ENCODE measurements around the gene YJEFN3.

The YJEFN3 gene

DNA sequence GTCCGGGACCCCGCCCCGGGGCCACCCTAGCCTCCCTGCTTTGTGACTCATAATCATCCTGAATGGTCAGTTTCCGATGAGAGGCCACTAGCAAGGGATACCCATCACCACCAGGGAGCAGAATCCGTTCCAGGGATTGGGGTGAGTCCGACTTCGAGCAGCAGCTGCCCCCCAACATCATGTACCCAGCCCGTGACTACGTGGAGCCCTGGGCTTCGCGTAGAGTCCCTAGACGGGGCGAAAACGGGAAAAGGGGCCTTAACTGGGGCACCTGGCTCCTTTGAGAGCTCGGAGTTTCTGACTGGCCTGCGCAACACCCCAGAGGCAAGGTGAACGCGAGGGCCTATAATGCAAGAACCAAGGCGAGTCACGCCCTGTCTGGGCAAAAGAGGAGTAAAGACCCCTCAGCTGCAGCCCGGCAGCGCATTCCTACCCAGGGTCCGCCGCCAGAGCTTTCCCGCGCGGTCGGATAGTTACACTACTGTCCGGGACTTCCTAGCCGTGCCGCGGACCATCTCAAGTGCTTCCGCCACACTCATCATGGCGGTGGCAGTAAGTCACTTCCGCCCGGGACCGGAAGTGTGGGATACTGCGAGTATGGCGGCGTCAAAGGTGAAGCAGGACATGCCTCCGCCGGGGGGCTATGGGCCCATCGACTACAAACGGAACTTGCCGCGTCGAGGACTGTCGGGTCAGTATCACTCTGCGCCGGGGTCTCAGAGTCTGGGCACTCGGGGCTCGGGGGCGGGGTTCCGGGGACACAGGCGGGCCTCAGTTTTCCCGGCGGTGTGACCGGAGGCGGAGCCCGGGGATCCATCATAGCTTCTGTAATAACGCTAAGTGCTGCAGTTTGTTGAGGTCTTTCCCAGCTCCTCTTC, 12.8 kb upstream of the YJEFN3 start, which contains the start of gene NDUFA13 (continued):
- peak; percentile 93; the same call in 1 of the 2 replicates for TF ChIP-seq ELK4 (IDR thresholded peaks at IDR 0.05; ENCODE audit: borderline replicate concordance, low read depth, low read length)
- TF ChIP-seq ZBTB20 (tag by site-specific recombination; IDR thresholded peaks at IDR 0.05) = peak; percentile 71
- no peak for TF ChIP-seq SETDB1 (IDR thresholded peaks at IDR 0.05; ENCODE audit: insufficient read length, low read length)
- TF ChIP-seq BCL6B (tag by site-specific recombination; IDR thresholded peaks at IDR 0.05) = no peak
- TF ChIP-seq ZFP3 (tag by site-specific recombination; IDR thresholded peaks at IDR 0.05; ENCODE audit: low read depth) = no peak
- no peak for TF ChIP-seq ZNF792 (tag by site-specific recombination; IDR thresholded peaks at IDR 0.05)
- no peak for TF ChIP-seq OVOL3 (tag by site-specific recombination; IDR thresholded peaks at IDR 0.05)
- no peak for TF ChIP-seq BCL11A (tag by site-specific recombination; IDR thresholded peaks at IDR 0.05; ENCODE audit: low read depth)
- peak; percentile 67 for TF ChIP-seq SP3 (tag by site-specific recombination; IDR thresholded peaks at IDR 0.05)
- TF ChIP-seq, protein P1, sequence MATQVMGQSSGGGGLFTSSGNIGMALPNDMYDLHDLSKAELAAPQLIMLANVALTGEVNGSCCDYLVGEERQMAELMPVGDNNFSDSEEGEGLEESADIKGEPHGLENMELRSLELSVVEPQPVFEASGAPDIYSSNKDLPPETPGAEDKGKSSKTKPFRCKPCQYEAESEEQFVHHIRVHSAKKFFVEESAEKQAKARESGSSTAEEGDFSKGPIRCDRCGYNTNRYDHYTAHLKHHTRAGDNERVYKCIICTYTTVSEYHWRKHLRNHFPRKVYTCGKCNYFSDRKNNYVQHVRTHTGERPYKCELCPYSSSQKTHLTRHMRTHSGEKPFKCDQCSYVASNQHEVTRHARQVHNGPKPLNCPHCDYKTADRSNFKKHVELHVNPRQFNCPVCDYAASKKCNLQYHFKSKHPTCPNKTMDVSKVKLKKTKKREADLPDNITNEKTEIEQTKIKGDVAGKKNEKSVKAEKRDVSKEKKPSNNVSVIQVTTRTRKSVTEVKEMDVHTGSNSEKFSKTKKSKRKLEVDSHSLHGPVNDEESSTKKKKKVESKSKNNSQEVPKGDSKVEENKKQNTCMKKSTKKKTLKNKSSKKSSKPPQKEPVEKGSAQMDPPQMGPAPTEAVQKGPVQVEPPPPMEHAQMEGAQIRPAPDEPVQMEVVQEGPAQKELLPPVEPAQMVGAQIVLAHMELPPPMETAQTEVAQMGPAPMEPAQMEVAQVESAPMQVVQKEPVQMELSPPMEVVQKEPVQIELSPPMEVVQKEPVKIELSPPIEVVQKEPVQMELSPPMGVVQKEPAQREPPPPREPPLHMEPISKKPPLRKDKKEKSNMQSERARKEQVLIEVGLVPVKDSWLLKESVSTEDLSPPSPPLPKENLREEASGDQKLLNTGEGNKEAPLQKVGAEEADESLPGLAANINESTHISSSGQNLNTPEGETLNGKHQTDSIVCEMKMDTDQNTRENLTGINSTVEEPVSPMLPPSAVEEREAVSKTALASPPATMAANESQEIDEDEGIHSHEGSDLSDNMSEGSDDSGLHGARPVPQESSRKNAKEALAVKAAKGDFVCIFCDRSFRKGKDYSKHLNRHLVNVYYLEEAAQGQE (tag by site-specific recombination; IDR thresholded peaks at IDR 0.05) = peak; percentile 18; the same call in 1 of the 2 replicates
- TF ChIP-seq, protein P2, sequence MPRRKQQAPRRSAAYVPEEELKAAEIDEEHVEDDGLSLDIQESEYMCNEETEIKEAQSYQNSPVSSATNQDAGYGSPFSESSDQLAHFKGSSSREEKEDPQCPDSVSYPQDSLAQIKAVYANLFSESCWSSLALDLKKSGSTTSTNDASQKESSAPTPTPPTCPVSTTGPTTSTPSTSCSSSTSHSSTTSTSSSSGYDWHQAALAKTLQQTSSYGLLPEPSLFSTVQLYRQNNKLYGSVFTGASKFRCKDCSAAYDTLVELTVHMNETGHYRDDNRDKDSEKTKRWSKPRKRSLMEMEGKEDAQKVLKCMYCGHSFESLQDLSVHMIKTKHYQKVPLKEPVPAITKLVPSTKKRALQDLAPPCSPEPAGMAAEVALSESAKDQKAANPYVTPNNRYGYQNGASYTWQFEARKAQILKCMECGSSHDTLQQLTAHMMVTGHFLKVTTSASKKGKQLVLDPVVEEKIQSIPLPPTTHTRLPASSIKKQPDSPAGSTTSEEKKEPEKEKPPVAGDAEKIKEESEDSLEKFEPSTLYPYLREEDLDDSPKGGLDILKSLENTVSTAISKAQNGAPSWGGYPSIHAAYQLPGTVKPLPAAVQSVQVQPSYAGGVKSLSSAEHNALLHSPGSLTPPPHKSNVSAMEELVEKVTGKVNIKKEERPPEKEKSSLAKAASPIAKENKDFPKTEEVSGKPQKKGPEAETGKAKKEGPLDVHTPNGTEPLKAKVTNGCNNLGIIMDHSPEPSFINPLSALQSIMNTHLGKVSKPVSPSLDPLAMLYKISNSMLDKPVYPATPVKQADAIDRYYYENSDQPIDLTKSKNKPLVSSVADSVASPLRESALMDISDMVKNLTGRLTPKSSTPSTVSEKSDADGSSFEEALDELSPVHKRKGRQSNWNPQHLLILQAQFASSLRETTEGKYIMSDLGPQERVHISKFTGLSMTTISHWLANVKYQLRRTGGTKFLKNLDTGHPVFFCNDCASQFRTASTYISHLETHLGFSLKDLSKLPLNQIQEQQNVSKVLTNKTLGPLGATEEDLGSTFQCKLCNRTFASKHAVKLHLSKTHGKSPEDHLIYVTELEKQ (tag by site-specific recombination; IDR thresholded peaks at IDR 0.05; ENCODE audit: borderline replicate concordance) = no peak
- no peak for TF ChIP-seq ZNF221 (tag by site-specific recombination; IDR thresholded peaks at IDR 0.05; ENCODE audit: borderline replicate concordance)
- no peak for TF ChIP-seq ZNF624 (tag by site-specific recombination; IDR thresholded peaks at IDR 0.05)
- TF ChIP-seq ZNF148 (tag by site-specific recombination; IDR thresholded peaks at IDR 0.05; ENCODE audit: borderline replicate concordance) = no peak
- TF ChIP-seq, protein P3, sequence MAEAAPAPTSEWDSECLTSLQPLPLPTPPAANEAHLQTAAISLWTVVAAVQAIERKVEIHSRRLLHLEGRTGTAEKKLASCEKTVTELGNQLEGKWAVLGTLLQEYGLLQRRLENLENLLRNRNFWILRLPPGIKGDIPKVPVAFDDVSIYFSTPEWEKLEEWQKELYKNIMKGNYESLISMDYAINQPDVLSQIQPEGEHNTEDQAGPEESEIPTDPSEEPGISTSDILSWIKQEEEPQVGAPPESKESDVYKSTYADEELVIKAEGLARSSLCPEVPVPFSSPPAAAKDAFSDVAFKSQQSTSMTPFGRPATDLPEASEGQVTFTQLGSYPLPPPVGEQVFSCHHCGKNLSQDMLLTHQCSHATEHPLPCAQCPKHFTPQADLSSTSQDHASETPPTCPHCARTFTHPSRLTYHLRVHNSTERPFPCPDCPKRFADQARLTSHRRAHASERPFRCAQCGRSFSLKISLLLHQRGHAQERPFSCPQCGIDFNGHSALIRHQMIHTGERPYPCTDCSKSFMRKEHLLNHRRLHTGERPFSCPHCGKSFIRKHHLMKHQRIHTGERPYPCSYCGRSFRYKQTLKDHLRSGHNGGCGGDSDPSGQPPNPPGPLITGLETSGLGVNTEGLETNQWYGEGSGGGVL (tag by site-specific recombination; IDR thresholded peaks at IDR 0.05) = no peak
- TF ChIP-seq ZNF426 (tag by site-specific recombination; IDR thresholded peaks at IDR 0.05) = no peak
- TF ChIP-seq ZNF132 (tag by site-specific recombination; IDR thresholded peaks at IDR 0.05; ENCODE audit: borderline replicate concordance) = no peak
- 0 out of 2 replicates have a peak, but pooled peaks have one; percentile 36 for TF ChIP-seq ZEB2 (tag by site-specific recombination; IDR thresholded peaks at IDR 0.05)
- no peak for TF ChIP-seq ZNF48 (tag by site-specific recombination; IDR thresholded peaks at IDR 0.05)
- TF ChIP-seq ZNF585B (tag by site-specific recombination; IDR thresholded peaks at IDR 0.05) = no peak
- TF ChIP-seq ZNF280C (tag by site-specific recombination; IDR thresholded peaks at IDR 0.05) = no peak
- TF ChIP-seq ZBTB17 (tag by site-specific recombination; IDR thresholded peaks at IDR 0.05) = peak; percentile 72
